ENCODE results near the gene TECPR1. TPM values are rescaled to one million over a fixed set of nuclear protein-coding genes. Genes with fewer than 3 reads are reported as not detected.

TECPR1 gene
- total RNA-seq, 1 experiment from 2014 or later: 11.5 TPM

- ATAC-seq: no peak
Measured at GRCh38 chr7:98203261-98203963, 48.6 kb downstream of the TECPR1 start.

GRCh38 chr7:98202367-98203195, 49.5 kb downstream of the TECPR1 start:
- Histone ChIP-seq H3K9ac (ENCODE audit: low read length) (no peak overlapping the region), H3K27ac (ENCODE audit: low read length) (no peak overlapping the region), H3F3A (ENCODE audit: low read length, unreplicated experiment) (no peaks in the 10 kb centered on the region), H3K4me1 (ENCODE audit: insufficient read depth, low read length) (no peaks in the 10 kb centered on the region), H3K79me2 (ENCODE audit: low read length) (0 out of 2 replicates have a peak, but pooled peaks cover 7% of the 10 kb centered on the region), H3K9me3 (ENCODE audit: low read length) (no peaks in the 10 kb centered on the region), H3K4me3 (ENCODE audit: low read length) (no peak overlapping the region), H3K4me2 (ENCODE audit: low read length) (no peak overlapping the region), H3K36me3 (ENCODE audit: low read depth, low read length) (no peaks in the 10 kb centered on the region), H4K20me1 (ENCODE audit: low read length) (0 out of 2 replicates have a peak, but pooled peaks cover 4% of the 10 kb centered on the region), H2AFZ (ENCODE audit: low read length) (no peak overlapping the region), H3K27me3 (ENCODE audit: low read length) (no peaks in the 10 kb centered on the region), H3K9me2 (replicated peaks; ENCODE audit: low read length) (no peaks in the 10 kb centered on the region)
- intact Hi-C loops (cut with micrococcal nuclease): no loop called here
- ChIA-PET POLR2A (ENCODE audit: unreplicated experiment) (no interaction called here), CTCF (no interaction called here)
- BruUV-seq (replicated peaks): no TSS peak
- ATAC-seq (no peak), DNase-seq (no peak)
- TF ChIP-seq CTCF (conservative IDR thresholded peaks at IDR 0.05; ENCODE audit: low read depth, low read length) (no peak), EZH2 (IDR thresholded peaks at IDR 0.05; ENCODE audit: low read length, unreplicated experiment) (no peak), EZH2phosphoT487 (IDR thresholded peaks at IDR 0.05; ENCODE audit: borderline replicate concordance, low read length) (no peak)

More at GRCh38 chr7:98203261-98203963, 48.6 kb downstream of the TECPR1 start:
- Histone ChIP-seq H3K9ac (ENCODE audit: low read length) (no peak overlapping the region), H2AFZ (ENCODE audit: low read length) (no peak overlapping the region), H3K4me1 (ENCODE audit: insufficient read depth, low read length) (no peaks in the 10 kb centered on the region), H3K27me3 (ENCODE audit: low read length) (no peaks in the 10 kb centered on the region), H3K9me3 (ENCODE audit: low read length) (no peaks in the 10 kb centered on the region), H3K4me3 (ENCODE audit: low read length) (no peak overlapping the region), H3K36me3 (ENCODE audit: low read depth, low read length) (no peaks in the 10 kb centered on the region), H3K79me2 (ENCODE audit: low read length) (0 out of 2 replicates have a peak, but pooled peaks cover 7% of the 10 kb centered on the region), H3K27ac (ENCODE audit: low read length) (no peak overlapping the region), H3K4me2 (ENCODE audit: low read length) (no peak overlapping the region), H4K20me1 (ENCODE audit: low read length) (0 out of 2 replicates have a peak, but pooled peaks cover 4% of the 10 kb centered on the region), H3K9me2 (replicated peaks; ENCODE audit: low read length) (no peaks in the 10 kb centered on the region), H3F3A (ENCODE audit: low read length, unreplicated experiment) (no peaks in the 10 kb centered on the region)
- ChIA-PET CTCF (no interaction called here), POLR2A (ENCODE audit: unreplicated experiment) (no interaction called here)
- TF ChIP-seq CTCF (conservative IDR thresholded peaks at IDR 0.05; ENCODE audit: low read depth, low read length) (no peak), EZH2phosphoT487 (IDR thresholded peaks at IDR 0.05; ENCODE audit: borderline replicate concordance, low read length) (no peak), EZH2 (IDR thresholded peaks at IDR 0.05; ENCODE audit: low read length, unreplicated experiment) (no peak)
- DNase-seq: no peak
- intact Hi-C loops (cut with micrococcal nuclease): no loop called here
- no TSS peak for BruUV-seq (replicated peaks)

All from PC-3 (cell line).